GM19463 (cell line): ENCODE results near the gene NPAS2.

Experiments
- ATAC-seq: cut with Tn5 transposase; IDR thresholded peaks from one replicate; pipeline ENCODE4 v1.9.1; 2021; ENCODE audit warnings: mild to moderate bottlenecking, moderate library complexity; ENCODE audit not compliant: unreplicated experiment

Gene NPAS2

GRCh38 chr2:100819370-100820272 is at the start of gene NPAS2:
TSS of gene NPAS2 (plus strand) at chr2:100820139. CDS start at chr2:100904755, 84,616 bp downstream.
- ATAC-seq, result no peak

- no peak for ATAC-seq
These were observed 48.8 kb upstream of the NPAS2 start for GRCh38 chr2:100771125-100771524.

- no peak for ATAC-seq
These were observed 46.4 kb upstream of the NPAS2 start for GRCh38 chr2:100773538-100773937.

- ATAC-seq, result no peak
These were observed 43.5 kb upstream of the NPAS2 start for GRCh38 chr2:100776445-100776844.

GRCh38 chr2:100778637-100779450 is 41.1 kb upstream of the NPAS2 start:
- no peak for ATAC-seq

GRCh38 chr2:100779908-100780202 is 40.1 kb upstream of the NPAS2 start:
- ATAC-seq, result no peak

GRCh38 chr2:100780203-100781008 is 39.5 kb upstream of the NPAS2 start:
- no peak for ATAC-seq

- ATAC-seq, result no peak
These were observed 39.0 kb upstream of the NPAS2 start for GRCh38 chr2:100781009-100781325.

- ATAC-seq, result no peak
These were observed 38.2 kb upstream of the NPAS2 start for GRCh38 chr2:100781523-100782379.

GRCh38 chr2:100782380-100782878 is 37.5 kb upstream of the NPAS2 start:
- no peak for ATAC-seq

GRCh38 chr2:100783987-100784386 is 36.0 kb upstream of the NPAS2 start:
- no peak for ATAC-seq

GRCh38 chr2:100784681-100785080 is 35.3 kb upstream of the NPAS2 start:
- no peak for ATAC-seq

- no peak for ATAC-seq
These were observed 34.2 kb upstream of the NPAS2 start for GRCh38 chr2:100785626-100786296.

- no peak for ATAC-seq
These were observed 33.7 kb upstream of the NPAS2 start for GRCh38 chr2:100786297-100786658.

- no peak for ATAC-seq
These were observed 33.0 kb upstream of the NPAS2 start for GRCh38 chr2:100786985-100787384.

- ATAC-seq, result no peak
These were observed 30.6 kb upstream of the NPAS2 start for GRCh38 chr2:100789361-100789760.

GRCh38 chr2:100791294-100791935 is 28.5 kb upstream of the NPAS2 start:
- ATAC-seq, result no peak

GRCh38 chr2:100791936-100792308 is 28.0 kb upstream of the NPAS2 start:
- no peak for ATAC-seq

GRCh38 chr2:100793220-100793619 is 26.7 kb upstream of the NPAS2 start:
- no peak for ATAC-seq
